ENCODE results near the gene CNN2.
"Not testable (repeated sequence)": the region's sequence is repeated elsewhere in the genome, so short reads cannot be mapped to it uniquely, and the experiment has no call there.

The CNN2 gene

DNA sequence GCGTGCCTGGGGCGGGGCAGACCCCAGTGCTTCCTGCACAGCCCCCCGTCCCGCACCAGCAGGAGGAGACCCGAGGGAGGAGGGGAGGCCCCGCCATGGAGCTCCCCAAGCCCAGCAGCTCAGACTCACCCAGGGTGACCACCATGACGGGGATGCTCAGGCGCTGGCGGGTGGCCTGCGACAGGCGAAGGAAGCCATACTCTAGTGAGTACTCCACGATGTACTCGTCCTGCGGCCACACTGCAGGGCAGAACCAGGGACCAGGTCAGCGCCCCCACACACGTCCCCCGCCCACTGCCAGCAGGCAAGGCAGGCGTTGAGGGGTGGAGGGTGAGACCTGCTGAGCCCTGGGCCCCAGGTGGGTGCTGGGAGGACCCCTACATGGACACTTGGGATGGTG, 14.1 kb upstream of the CNN2 start:
- DNase-seq = no peak

DNA sequence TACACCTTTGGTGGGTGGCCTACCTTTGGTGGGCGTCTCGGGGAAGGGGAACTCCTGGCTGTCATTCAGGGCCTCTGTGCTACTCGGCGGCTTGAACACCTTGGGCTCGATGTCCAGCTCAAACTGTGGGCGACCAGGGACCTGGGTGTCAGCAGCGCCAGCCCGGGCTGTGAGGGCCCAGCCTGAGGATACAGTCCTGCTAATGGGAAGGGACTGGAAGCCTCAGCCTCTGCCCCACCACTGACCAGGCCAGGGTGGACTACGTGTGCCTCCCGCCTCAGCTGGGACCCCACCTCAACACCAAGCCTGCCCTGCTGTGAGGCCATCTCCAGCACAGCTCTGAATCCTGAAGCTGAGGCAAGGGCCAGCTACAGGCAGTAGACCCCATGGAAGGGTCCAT, 13.2 kb upstream of the CNN2 start:
- DNase-seq = no peak

DNA sequence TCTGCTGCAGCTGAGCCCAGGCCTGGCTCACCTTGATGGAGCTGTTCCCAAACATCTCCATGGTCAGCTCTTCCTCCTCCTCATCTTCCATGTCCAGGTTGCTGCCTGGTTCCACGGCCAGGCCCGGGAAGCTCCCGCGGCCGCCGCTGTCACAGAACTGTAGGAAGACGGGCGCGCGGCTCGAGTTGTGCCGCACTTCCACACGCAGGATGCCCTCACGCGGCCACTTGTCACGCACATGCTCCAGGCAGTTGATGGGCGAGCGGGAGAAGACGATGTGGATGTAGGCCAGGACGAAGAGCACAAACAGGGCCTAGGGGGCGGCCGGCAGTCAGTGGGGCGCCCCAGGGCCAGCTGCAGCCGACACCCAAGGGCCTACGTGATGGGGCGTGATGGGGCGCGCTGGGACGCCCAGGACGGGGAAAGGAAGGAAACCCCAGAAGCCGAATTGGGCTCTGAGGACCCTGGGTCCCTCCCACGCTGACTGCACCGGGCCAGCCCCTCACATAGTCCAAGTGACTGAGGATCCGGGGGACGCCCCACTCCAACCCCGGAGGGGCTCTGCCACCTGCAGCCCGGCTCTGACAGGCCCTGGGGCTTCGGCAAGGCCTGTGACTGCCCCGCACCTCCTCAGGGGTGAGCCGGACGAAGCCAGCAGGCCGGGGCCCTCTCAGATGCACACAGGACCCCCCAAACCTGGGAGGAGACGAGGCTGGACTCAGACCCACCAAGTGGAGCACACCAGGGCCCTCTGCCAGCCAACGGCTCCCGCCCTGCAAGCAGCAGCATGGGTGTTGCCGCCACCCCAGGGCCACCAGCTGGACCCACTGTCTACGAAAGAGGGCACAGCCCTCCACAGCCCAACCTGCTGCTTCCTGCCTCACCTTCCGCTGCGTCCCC, 12.0 kb upstream of the CNN2 start:
- no peak for DNase-seq

DNA sequence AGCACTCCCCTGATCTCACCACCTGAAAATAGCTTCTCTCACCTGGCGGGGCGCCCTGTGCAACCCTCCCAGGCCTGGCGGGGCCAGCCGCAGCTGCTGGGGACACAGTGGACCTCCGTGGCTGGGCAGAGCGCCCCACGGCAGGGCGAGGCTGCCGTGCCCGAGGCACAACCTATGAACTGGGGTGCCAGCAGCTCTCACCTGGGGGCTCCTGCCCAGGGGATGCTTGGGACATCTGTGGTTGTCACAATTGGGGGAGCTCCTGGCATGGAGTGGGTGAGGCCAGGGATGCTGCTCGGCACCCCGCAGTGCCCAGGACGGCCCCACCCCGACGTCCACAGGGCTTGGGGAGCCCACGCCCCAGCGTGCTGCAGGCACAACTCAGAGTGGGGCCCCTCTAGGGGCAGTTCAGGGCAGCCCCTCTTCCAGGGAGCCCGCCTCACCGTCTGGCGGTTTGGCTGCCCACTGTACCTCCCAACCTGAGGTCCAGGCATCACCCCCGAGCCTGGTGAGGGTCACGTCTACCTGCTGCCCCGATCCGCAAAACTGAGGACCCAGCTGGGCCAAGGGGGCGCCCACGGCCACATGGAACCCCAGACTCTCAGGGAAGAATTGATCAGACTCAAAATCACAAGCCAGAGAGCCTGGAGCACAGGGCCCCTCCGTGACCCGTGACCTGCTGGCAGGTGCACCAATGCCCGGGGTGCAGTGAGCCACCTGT, 11.2 kb upstream of the CNN2 start:
- DNase-seq = no peak

DNA sequence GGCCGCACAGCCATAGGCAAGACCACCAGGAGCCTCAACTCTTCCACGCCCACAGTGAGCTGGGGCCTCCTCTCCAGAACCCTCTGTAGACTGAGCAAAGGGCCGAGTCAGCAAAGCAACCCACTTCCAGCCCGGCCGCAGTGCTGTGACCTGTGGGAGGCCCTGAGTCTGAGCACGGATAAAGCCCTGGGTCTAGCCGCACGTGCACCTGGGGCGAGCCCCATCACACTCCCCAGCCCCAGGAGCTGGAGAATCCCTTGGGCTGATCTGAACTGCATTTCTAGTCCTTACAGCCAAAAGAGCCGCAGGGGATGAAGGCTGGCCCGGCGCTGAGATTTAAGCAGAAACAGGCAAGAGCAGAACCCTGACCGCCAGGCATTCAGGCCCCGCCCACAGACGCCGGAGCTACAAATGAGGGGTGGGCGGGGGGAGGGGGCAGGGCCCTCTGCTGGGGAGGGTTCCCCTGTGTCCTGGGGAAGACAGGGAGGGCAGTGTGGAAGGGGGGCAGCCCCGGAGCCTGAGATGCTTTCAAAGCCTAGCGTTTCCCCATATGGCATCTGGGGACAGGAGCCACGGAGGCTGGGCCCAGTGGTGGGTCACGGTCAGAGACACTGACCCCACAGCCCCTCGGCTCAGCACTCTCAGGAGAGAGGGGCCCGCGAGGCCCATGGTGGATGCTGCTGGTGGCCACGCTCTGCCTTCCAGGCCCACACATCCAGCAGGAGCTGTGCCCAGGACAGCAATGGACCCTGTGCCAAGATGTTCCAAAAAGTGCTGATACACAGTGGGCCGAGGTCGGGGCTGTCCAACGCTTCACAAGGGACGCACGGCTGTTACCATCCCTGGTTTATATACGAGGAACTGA, 10.4 kb upstream of the CNN2 start:
- DNase-seq = no peak

DNA sequence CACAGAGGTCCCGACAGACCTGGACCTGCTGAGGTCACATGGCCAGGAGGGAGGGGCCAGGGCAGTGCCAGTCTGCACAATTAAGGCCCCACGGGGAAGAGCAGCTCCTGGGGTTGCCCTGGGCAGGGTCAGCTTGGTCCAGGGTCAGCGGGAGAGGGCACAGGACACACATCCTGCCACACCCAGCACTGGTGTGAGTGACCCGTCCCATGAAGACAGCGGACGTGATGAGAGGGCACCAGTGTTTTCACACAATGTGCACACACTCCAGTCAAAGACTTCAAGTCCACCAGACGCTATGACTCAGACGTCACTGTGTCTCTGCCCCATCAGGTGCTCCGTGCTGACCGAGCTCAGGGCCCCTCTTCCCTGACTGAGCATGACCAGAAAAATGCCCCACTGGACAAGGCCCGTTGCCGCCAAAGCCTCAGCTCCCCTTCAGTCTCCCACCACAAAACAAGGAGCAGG, 9.7 kb upstream of the CNN2 start:
- no peak for DNase-seq

DNA sequence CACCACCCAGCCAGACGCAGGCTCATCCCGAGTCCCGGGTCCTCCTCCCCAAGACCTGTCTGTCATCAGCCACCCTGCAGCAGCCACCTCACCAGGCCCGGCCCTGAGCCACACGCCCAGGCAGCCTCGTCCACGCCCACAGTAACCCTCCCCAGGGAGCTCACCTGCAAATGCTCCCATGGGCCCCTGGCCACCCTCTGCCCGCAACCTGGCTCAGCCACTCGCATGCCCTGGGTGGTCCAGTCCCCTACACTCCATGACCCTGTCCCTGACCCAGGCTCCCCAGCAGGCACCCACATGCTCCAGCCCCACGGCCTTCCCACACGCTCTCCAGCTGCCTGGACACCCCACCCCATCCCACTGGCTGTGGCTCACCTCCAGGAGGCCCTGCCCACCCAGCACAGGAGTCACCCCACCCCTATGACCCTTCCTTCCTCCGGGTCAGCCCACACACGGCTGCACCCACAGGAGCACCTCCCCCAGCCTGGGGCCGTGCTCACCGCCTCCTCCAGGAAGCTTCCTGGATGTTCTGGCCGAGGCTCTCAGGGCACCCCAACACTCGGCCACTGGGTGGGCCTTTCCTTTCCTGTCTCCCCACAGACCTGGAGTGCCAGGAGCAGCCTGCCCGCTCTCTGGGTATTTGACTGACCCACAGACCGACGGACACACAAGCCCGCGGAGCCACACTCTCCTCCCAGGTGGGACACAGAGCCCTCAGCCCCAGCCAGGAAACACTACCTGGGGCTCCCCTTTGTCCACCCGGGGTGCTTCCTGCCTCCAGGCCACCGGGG, 9.1 kb upstream of the CNN2 start:
- DNase-seq = no peak

DNA sequence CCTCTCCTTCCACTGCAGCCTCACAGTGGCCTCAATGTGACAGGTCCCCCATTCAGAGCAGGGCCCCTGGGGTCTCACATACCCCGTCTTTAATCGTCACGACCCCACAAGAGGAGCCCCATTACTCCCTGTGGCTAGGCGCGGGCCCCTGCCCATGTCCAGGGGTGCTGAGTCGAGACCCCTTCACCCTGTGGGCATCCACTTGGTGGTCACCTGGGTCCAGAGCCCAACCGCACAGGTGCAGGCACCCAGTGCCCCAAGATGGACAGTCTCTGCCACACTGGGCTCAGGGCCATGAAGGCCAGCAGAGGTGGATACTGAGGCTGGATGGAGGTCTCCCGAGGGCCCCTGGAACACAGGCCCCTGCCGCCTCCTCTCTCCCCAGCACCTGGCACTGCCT, 8.5 kb upstream of the CNN2 start:
- no peak for DNase-seq

DNA sequence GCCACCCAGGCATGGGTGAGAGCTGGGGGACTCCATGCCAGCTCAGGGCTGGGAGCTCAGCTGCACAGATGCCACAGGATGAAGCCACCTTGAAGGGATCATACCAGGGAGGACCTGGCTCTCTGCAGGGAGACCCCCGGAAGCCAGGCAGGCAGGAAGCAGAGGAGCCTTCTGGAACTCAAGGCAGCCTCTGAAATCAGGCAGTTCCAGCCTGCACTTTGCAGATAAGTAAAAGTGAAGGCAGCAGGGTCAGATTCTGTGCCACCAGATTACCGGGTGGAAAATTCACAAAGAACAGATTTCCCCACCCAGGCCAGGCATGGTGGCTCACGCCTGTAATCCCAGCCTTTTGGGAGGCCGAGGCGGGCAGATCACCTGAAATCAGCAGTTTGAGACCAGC, 8.0 kb upstream of the CNN2 start:
- no peak for DNase-seq

DNA sequence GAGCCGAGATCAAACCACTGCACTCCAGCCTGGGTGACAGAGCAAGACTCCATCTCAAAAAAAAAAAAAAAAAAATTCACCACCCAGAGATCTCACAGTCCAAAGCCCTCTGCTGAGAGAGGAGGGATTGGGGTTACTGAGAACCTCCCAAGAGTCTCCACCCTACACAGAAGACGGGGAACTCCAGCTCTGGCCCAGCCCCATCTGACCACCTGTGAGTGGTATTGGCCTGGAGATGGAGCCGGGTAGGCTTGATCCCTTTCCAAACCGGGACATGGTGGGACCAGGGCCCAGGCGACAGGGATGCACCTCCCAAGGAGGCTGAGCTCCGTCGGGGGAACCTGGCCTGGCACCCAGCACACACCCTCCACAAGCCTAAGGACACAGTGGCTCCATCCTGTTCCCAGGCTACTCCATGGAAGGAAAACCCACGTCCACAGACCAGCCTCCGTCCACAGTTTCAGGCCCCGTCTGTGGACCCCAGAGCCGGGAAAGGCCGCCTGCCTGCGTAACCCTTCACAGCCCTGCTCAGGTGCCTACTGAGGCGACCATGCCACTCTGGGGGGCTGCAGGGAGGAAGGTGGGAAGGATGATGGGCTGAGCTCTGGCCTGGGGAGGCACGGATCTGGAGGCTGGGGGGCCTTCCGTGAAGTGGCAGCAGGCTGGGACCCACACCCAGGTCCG, 7.3 kb upstream of the CNN2 start:
- no peak for DNase-seq

DNA sequence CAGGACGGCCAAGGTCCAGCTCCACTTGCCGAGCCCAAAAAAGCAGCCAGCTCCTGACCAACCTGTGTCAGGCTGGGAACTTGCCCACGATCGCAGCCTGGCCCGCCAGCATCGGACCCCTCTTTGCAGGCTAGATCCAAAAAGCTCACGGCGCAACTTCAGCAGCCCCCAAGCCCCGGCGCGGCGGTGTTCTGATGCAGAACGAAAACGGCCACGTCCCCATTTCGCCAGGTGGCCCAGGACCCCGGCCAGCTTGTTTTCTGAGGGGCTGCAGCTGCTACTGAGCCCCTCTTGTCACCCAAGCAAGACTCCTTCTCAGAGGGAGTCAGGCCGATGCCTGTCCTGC, 6.8 kb upstream of the CNN2 start:
- DNase-seq = no peak

DNA sequence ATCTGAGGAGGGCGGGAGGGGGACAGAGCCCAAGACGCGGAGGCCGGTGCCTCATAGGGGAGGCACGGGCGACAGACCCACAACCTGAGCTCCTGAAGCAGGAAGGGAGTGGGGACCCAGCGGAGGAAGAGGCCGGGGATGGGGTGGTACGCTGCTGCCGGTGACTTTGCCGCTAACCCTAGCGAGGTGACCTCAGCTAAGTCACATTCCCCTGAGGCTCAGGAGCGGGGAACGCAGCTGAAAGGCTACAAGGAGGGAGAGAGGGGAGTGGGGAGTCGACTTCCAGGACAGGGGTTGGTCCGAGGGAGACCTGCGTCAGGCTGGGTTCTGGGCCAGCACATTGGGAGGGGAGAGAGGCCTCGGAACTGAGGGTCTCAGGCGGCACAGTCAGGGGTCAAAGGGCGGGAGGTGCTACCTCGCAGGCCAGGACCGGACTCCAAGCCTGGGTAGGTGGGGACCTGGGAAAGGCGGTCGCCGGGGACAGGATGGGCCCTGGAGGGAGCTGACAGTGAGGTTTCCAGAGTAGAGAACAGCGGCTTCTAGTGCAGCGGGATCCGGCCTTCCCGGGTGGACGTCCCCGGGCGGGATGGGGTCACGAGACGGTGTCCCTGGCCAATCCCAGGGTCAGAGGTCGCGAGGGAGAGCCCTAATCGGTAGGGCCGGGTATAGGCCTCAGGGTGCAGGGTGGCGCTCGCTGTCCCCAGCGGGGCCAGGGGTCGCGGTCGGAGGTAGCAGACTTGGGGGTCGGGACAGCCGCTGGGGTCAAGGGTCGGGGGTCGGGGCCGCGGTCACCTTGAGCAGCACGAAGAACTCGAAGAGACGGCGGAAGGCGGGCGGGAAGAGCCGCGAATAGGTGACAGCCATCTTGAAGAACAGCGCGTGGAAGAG, 6.2 kb upstream of the CNN2 start:
- no peak for DNase-seq

DNA sequence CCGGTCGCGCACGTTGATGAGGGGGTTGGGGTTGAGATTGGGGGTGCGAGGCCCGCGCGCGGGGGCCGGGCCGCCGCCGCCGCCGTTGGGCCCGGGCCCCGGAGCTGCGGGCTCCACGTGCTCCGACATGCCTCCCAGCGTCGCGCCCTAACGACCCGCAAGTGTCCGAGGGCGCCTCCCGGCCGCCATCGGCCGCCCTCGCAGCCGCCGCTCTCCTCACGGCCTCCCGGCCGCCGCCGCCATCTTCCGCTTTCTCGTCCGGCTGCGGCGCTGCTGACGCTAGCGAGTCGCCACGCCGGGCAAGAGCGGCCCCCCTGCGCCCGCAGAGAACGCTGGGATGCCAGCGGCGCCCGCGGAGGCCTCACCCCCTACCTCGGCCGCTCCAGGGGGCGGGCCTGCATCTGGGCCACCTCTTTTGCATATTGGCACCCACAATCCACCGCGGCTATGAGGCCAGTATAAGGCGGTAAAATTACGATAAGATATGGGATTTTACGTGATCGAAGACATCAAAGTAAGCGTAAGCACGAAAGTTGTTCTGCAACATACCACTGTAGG, 5.5 kb upstream of the CNN2 start, which contains the start of gene TMEM259:
Gene TMEM259 (minus strand): TSS at position 256 of the 558 bp plus-strand sequence. CDS start 127 bp downstream, at position 129.
- peak; percentile 96 for DNase-seq

DNA sequence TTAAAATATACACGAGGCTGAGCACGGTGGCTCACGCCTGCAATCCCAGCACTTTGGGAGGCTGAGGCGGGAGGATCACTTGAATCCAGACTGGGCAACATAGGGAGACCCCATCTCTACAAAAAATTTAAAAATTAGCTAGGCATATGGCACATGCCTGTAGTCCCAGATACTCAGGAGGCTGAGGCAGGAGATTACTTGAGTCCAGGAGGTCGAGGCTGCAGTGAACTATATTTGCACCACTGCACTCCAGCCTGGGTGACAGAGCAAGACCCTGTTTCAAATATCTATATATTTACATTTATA, 2.6 kb upstream of the CNN2 start:
- not testable (repeated sequence) for DNase-seq

DNA sequence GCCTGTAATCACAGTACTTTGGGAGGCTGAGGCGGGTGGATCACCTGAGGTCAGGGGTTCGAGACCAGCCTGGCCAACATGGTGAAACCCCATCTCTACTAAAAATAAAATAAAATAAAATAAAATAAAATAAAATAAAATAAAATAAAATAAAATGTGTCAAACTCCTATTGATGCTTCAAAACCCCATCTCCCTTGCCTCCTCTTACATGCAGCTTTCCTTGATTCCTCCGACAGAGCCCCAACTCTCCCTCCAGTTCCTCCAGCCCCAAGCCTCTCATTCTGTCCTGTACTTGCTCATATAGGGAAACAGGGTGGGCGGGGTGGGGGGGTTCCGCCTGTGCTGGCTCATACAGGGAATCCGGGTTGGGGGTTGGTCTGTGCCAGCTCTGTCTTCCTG, 1.3 kb upstream of the CNN2 start:
- DNase-seq = not testable (repeated sequence)

DNA sequence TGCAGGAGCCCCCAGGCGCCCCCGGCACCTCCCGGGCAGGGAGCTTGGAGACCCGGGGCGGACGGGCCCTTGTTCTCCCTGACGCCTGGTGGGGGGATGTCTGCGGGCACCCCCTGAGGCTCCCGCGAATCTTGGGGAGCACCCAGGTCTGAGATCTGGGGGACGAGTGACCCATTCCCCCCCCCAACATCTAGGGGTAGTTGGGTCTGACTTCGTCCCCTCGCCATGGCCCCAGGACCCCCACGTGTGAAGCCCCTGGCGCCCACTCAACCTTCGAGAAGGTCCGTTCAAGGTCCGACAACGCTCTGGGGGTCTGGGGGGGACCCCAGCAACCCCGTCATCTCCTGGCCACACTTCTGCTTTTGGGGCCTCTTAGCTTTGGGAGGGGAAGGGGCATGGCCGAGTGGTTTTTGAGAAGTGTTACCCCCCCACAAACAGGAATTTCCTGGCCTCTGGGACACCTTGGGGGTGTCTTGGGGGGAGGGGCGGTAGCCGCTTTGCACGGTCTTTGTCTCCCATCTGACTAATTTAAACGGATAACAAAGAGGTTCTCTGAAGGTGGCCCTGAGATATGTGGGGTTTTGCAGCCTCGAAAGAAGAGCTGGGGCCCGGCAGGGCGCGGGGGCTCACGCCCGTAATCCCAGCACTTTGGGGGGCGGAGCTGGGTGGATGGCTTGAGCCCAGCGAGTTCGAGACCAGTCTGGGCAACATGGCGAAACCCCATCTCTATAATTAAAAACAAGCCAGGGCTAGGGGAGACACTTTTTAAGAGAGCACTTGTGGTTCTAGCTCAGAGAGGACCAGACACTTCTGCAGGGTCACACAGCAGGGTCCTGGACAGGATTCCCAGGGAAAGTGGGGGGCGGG, 608 bp downstream of the CNN2 start:
- no peak for DNase-seq

DNA sequence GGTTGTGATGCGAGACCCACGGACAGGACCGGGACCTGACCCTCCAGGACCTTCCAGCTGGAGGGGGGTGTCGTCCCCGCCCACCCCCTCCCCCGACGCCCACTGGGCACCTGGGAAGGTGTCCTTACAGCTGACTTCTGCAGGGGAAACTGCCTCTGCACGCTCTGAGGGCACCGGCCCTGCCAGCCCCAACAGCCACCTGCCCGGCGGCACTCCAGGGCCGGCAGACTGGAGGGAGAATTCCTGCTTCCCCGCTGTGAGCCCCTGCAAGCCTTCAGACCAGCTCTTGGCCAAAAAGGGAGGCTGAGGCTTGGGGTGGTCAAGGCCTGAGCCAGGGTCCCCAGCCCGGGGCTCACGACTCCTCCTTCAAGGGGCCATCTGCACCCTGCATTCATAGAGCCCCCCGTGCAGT, 1.2 kb downstream of the CNN2 start:
- no peak for DNase-seq

DNA sequence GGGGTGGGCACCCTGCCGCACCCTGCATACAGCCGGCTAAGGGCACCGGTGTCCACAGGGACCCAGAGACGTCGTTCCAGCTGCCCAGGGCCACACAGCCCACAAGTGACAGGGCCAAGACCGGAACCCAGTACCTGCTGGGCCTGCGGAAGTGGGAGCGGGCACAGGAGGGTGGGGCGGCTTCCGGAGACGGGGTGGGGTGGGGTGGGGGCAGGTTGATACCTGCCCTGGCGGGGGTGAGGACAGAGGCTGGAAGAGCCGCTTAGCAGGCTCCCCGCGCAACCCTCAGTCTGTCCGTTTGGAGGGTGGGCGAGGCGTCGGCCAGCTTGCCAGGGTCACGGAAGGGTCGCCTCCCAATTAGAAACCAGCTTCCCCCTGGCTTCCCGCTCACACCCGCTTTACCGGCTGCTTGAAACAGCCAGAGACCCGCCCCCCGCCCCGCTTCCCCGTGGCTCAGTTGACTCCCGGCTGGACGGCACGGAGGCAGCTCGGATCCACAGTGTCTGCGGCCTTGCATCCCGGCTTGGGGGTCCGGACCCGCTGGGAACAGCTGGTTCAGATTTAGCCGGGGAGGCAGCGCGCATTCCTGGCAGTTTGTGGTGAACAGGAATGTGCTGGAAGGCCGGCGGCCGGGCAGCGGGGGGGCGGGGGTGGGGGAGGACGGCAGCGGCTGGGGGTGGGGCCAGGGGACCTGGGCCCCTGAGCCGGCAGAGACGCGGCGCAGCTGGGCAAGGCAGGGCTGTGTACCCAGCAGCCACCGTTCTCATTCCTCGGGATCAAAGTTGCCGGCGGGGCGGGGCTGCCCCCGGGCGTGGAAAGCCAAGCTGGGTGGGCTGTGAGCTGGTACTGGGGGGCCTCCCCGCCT, 1.9 kb downstream of the CNN2 start:
- DNase-seq = no peak
